Measurements from ENCODE around the gene SLC6A11. TPM values are rescaled to one million over a fixed set of nuclear protein-coding genes. Genes with fewer than 3 reads are reported as not detected.
A peak's percentile ranks its signal among the peaks of the same experiment; 100 is the strongest.

SLC6A11 gene
- polyA plus RNA-seq, 2 of the 4 experiments (the other 2 are of a cell fraction) = 0.03 TPM

DNA sequence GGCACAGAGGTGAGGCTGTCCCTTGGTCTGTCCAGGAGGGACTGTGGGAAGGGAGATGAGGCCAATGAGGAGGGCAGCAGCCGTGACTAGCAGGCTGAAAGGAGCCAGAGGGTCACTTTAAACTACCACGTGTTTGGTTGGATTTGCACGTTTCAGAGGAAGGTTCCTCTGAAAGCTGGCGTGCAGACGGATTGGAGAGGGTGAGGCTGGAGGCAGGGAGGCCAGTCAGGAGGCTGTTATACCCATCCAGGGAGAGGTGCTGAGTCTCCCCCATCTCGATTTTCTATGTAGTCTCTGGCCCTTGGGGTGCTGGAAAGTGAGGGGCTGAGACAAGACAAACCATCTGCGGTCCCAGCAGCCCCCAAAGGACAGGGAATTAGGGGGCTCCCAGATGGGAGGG lies 116.6 kb downstream of the SLC6A11 start (continued):
- TF ChIP-seq, protein P1, sequence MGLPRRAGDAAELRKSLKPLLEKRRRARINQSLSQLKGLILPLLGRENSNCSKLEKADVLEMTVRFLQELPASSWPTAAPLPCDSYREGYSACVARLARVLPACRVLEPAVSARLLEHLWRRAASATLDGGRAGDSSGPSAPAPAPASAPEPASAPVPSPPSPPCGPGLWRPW (IDR thresholded peaks at IDR 0.05) = no peak
- TF ChIP-seq NFE2L2 (conservative IDR thresholded peaks at IDR 0.05; ENCODE audit: low read length) (no peak), PBX3 (IDR thresholded peaks at IDR 0.05) (no peak), EHMT2 (IDR thresholded peaks at IDR 0.05; ENCODE audit: low read depth) (no peak), HOXB13 (CRISPR knock-in tag; IDR thresholded peaks at IDR 0.05; ENCODE audit: low read depth) (no peak), HEYL (CRISPR knock-in tag; IDR thresholded peaks at IDR 0.05) (no peak), CEBPB (IDR thresholded peaks at IDR 0.05) (no peak)

DNA sequence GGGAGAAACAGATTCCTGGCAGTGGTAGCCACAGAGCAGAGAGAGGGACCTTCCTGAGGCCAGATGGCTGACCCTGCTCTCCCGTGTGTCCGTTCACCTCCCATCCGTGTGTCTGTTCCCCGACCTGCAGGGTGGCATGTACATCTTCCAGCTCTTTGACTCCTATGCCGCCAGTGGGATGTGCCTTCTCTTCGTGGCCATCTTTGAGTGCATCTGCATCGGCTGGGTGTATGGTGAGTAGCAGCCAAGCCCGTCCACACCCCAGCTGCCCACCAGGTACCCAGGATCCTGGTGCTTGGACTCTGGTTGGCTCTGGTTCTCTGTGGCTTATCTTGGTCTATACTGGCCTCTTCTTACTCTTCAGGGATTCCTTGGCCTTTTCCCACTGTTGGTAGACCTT lies 117.0 kb downstream of the SLC6A11 start:
- no peak overlapping the region for H3K4me2 ChIP-seq
- POLR2A ChIA-PET = no interaction called here
- TF ChIP-seq CBX8 (IDR thresholded peaks at IDR 0.05) (no peak), CBX2 (IDR thresholded peaks at IDR 0.05; ENCODE audit: borderline replicate concordance, low read depth) (no peak), FOSL2 (IDR thresholded peaks at IDR 0.05) (no peak), FOSL2 (CRISPR knock-in tag; IDR thresholded peaks at IDR 0.05) (no peak), JUNB (IDR thresholded peaks at IDR 0.05) (no peak), PHF8 (IDR thresholded peaks at IDR 0.05; ENCODE audit: borderline replicate concordance, low read depth) (no peak), ZC3H11A (IDR thresholded peaks at IDR 0.05) (no peak), ZNF302 (CRISPR knock-in tag; IDR thresholded peaks at IDR 0.05) (no peak), RAD21 (conservative IDR thresholded peaks at IDR 0.05 in 1 of 2, IDR thresholded peaks at IDR 0.05 in 1 of 2) (no peak), NR3C1 (IDR thresholded peaks at IDR 0.05) (no peak), POLR2AphosphoS2 (conservative IDR thresholded peaks at IDR 0.05; ENCODE audit: low read length) (no peak), HOXB13 (CRISPR knock-in tag; IDR thresholded peaks at IDR 0.05; ENCODE audit: low read depth) (no peak), RCOR1 (IDR thresholded peaks at IDR 0.05; ENCODE audit: low read depth, low read length) (no peak), HOXA7 (CRISPR knock-in tag; IDR thresholded peaks at IDR 0.05) (no peak), EHMT2 (IDR thresholded peaks at IDR 0.05; ENCODE audit: low read depth) (no peak), USF2 (IDR thresholded peaks at IDR 0.05) (no peak), POLR2A (IDR thresholded peaks at IDR 0.05; ENCODE audit: low read length) (no peak)
- TF ChIP-seq, protein P2, sequence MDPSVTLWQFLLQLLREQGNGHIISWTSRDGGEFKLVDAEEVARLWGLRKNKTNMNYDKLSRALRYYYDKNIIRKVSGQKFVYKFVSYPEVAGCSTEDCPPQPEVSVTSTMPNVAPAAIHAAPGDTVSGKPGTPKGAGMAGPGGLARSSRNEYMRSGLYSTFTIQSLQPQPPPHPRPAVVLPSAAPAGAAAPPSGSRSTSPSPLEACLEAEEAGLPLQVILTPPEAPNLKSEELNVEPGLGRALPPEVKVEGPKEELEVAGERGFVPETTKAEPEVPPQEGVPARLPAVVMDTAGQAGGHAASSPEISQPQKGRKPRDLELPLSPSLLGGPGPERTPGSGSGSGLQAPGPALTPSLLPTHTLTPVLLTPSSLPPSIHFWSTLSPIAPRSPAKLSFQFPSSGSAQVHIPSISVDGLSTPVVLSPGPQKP (IDR thresholded peaks at IDR 0.05; ENCODE audit: low read depth, low read length) = no peak
- TF ChIP-seq, protein P1 (IDR thresholded peaks at IDR 0.05) = no peak
- WGBS (ENCODE audit: missing lambda C conversion rate) = 82% methylated on average over 8 of the region's 8 CpGs
- DNase-seq (ENCODE audit: low read depth in 1 of 2, low spot score in 1 of 2) = no peak
- H3K4me1 ChIP-seq = peaks cover 7% of the 10 kb centered on the region; the same call in 2 of the 3 replicates
- H3K9me3 ChIP-seq = no peaks in the 10 kb centered on the region
- no peak for ATAC-seq
- CTCF ChIA-PET = interaction anchor here (0.8 to 1.2 kb wide), 2 partner anchors 13 to 127 kb away, joined by 3 to 7 read pairs; no protein-coding TSS in a partner anchor
- H3K4me3 ChIP-seq = no peak overlapping the region
- no peak overlapping the region for H3K27ac ChIP-seq
- FAIRE-seq = no peak

- no peak for FAIRE-seq
- H3K4me3 ChIP-seq = no peak overlapping the region
- peak in 1 of 2 experiments; percentile 16; a peak in 1 of 6 replicates for ATAC-seq
- WGBS (ENCODE audit: missing lambda C conversion rate) = 45% methylated on average over 1 of the region's 1 CpG
- peak overlapping the region; percentile 31; the same call in 2 of the 3 replicates for H3K4me2 ChIP-seq
- no peak for DNase-seq (ENCODE audit: low read depth in 1 of 2, low spot score in 1 of 2)
- H3K9me3 ChIP-seq = no peaks in the 10 kb centered on the region
- TF ChIP-seq RFX5 (IDR thresholded peaks at IDR 0.05) (no peak), MAZ (IDR thresholded peaks at IDR 0.05; ENCODE audit: borderline replicate concordance, low read depth, low read length) (no peak), HEYL (CRISPR knock-in tag; IDR thresholded peaks at IDR 0.05) (no peak), CHD4 (IDR thresholded peaks at IDR 0.05; ENCODE audit: borderline replicate concordance) (no peak), PHF8 (IDR thresholded peaks at IDR 0.05; ENCODE audit: borderline replicate concordance, low read depth) (no peak)
- TF ChIP-seq, protein P3, sequence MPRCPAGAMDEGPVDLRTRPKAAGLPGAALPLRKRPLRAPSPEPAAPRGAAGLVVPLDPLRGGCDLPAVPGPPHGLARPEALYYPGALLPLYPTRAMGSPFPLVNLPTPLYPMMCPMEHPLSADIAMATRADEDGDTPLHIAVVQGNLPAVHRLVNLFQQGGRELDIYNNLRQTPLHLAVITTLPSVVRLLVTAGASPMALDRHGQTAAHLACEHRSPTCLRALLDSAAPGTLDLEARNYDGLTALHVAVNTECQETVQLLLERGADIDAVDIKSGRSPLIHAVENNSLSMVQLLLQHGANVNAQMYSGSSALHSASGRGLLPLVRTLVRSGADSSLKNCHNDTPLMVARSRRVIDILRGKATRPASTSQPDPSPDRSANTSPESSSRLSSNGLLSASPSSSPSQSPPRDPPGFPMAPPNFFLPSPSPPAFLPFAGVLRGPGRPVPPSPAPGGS (IDR thresholded peaks at IDR 0.05) = no peak
- CTCF ChIA-PET = no interaction called here
- peak overlapping the region in 1 of 2 experiments; percentile 29; a peak in 1 of 6 replicates for H3K27ac ChIP-seq
- peaks cover 7% of the 10 kb centered on the region; the same call in 2 of the 3 replicates for H3K4me1 ChIP-seq
- POLR2A ChIA-PET = no interaction called here
Measured at GRCh38 chr3:10933470-10933804, 117.4 kb downstream of the SLC6A11 start.
